ENCODE data around the gene POU2AF3.

DNA sequence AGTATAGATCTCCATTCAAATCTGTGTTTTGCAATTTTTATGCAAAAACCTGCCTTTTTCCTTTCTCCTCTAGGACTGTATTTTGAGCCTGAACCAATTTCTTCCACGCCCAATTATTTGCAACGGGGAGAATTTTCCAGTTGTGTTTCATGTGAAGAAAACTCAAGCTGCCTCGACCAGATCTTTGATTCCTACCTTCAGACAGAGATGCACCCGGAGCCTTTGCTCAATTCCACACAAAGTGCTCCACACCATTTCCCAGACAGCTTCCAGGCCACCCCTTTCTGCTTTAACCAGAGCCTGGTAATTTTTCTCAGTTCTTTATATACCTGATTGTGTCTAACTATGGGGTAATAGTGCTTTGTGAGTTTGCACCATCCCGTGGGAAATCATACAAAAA lies 8.0 kb downstream of the POU2AF3 start:
- no peak for TF ChIP-seq CTCF (IDR thresholded peaks at IDR 0.05)
- TF ChIP-seq POLR2A (IDR thresholded peaks at IDR 0.05): no peak
